MM.1S (cell line): ENCODE results near the gene ACOT6.
"Not testable (repeated sequence)": the region's sequence is repeated elsewhere in the genome, so short reads cannot be mapped to it uniquely, and the experiment has no call there.

Source experiments
- DNase-seq: peaks from one replicate; pipeline ENCODE4 v3.0.0-alpha.2; 2015
- H2AFZ ChIP-seq: fragments of 300-600 bp; sonication (generic); 2 replicates; pipeline ENCODE4 v1.6.0; 2016; ENCODE audit warnings: antibody characterized with exemption, low read length
- H3F3A ChIP-seq: fragments of 300-600 bp; sonication (generic); 2 replicates; pipeline ENCODE4 v1.6.1; 2016; ENCODE audit warnings: mild to moderate bottlenecking, antibody characterized with exemption, low read length, moderate library complexity, mixed read lengths; ENCODE audit not compliant: insufficient read depth
- H3K27ac ChIP-seq: fragments of 300-600 bp; sonication (generic); 2 replicates; pipeline ENCODE4 v1.5.1; 2016; ENCODE audit warnings: mild to moderate bottlenecking, low read length
- H3K27me3 ChIP-seq: fragments of 300-600 bp; sonication (generic); replicated peaks from 2 replicates; pipeline ENCODE4 v1.6.0; 2016; ENCODE audit warnings: low read length; ENCODE audit not compliant: insufficient read depth
- H3K36me3 ChIP-seq: fragments of 300-600 bp; sonication (generic); replicated peaks from 2 replicates; pipeline ENCODE4 v1.6.1; 2016; ENCODE audit warnings: mild to moderate bottlenecking, low read length, mixed read lengths; ENCODE audit not compliant: insufficient read depth
- H3K4me1 ChIP-seq: fragments of 300-600 bp; sonication (generic); 2 replicates; pipeline ENCODE4 v1.6.1; 2016; ENCODE audit warnings: low read length, mixed read lengths
- H3K4me2 ChIP-seq: fragments of 300-600 bp; sonication (generic); 2 replicates; pipeline ENCODE4 v1.6.0; 2016; ENCODE audit warnings: low read depth, low read length
- H3K4me3 ChIP-seq: fragments of 300-600 bp; sonication (generic); 2 replicates; pipeline ENCODE4 v1.5.1; 2016; ENCODE audit warnings: low read length, mixed read lengths
- H3K79me2 ChIP-seq: fragments of 300-600 bp; sonication (generic); 2 replicates; pipeline ENCODE4 v1.6.1; 2016; ENCODE audit warnings: mixed run types, low read length, mixed read lengths
- H3K9ac ChIP-seq: fragments of 300-600 bp; sonication (generic); 2 replicates; pipeline ENCODE4 v1.6.1; 2016; ENCODE audit warnings: low read length, mixed read lengths
- H3K9me2 ChIP-seq: fragments of 300-600 bp; sonication (generic); replicated peaks from 2 replicates; pipeline ENCODE4 v1.6.1; 2016; ENCODE audit warnings: mild to moderate bottlenecking, low read length, mixed read lengths; ENCODE audit not compliant: insufficient read depth
- H3K9me3 ChIP-seq: fragments of 300-600 bp; sonication (generic); replicated peaks from 2 replicates; pipeline ENCODE4 v1.6.1; 2016; ENCODE audit warnings: mild to moderate bottlenecking, low read length, mixed read lengths; ENCODE audit not compliant: insufficient read depth
- H4K20me1 ChIP-seq: fragments of 300-600 bp; sonication (generic); 2 replicates; pipeline ENCODE4 v1.6.1; 2016; ENCODE audit warnings: mild to moderate bottlenecking, low read length, moderate library complexity, mixed read lengths; ENCODE audit not compliant: insufficient read depth
- CTCF ChIP-seq: fragments of 300-600 bp; sonication (generic); IDR thresholded peaks from 2 replicates; pipeline ENCODE4 v1.5.1; 2016; ENCODE audit warnings: antibody characterized with exemption, low read length, mixed read lengths
- EZH2 ChIP-seq: fragments of 300-600 bp; sonication (generic); optimal IDR thresholded peaks from 2 replicates; pipeline ENCODE3; 2017; ENCODE audit warnings: low read depth, mild to moderate bottlenecking, antibody characterized with exemption, low read length, mixed read lengths
- EZH2phosphoT487 ChIP-seq: fragments of 300-600 bp; sonication (generic); IDR thresholded peaks from 2 replicates; pipeline ENCODE4 v1.6.1; 2018; ENCODE audit warnings: antibody characterized with exemption, low read length

The ACOT6 gene

GRCh38 chr14:73567951-73568885 lies 44.1 kb upstream of the ACOT6 start:
- H3K4me2 ChIP-seq, result no peak overlapping the region
- no peaks in the 10 kb centered on the region for H3F3A ChIP-seq
- TF ChIP-seq EZH2phosphoT487 (no peak), EZH2 (no peak), CTCF (no peak)
- H3K79me2 ChIP-seq, result no peaks in the 10 kb centered on the region
- no peak for DNase-seq
- no peaks in the 10 kb centered on the region for H3K36me3 ChIP-seq
- no peaks in the 10 kb centered on the region for H3K4me1 ChIP-seq
- H3K27ac ChIP-seq, result no peak overlapping the region
- no peak overlapping the region for H3K4me3 ChIP-seq
- H3K27me3 ChIP-seq, result no peaks in the 10 kb centered on the region
- H3K9me2 ChIP-seq, result no peaks in the 10 kb centered on the region
- H3K9ac ChIP-seq, result no peak overlapping the region
- no peaks in the 10 kb centered on the region for H4K20me1 ChIP-seq
- H2AFZ ChIP-seq, result no peak overlapping the region
- no peaks in the 10 kb centered on the region for H3K9me3 ChIP-seq

- H3K9me3 ChIP-seq, H3K4me3 ChIP-seq, H4K20me1 ChIP-seq, H3K9me2 ChIP-seq, H3K4me1 ChIP-seq, H2AFZ ChIP-seq, H3K27me3 ChIP-seq, H3K79me2 ChIP-seq, H3K9ac ChIP-seq, H3F3A ChIP-seq, DNase-seq, H3K4me2 ChIP-seq, H3K27ac ChIP-seq, H3K36me3 ChIP-seq: not testable (repeated sequence)
Measured at GRCh38 chr14:73568886-73569184, 43.5 kb upstream of the ACOT6 start.

GRCh38 chr14:73569185-73569958 lies 42.9 kb upstream of the ACOT6 start, which contains the start of gene ACOT2:
TSS of gene ACOT2 (plus strand) at chr14:73569213. CDS start at chr14:73569241, 28 bp downstream.
- not testable (repeated sequence) for H3K4me1 ChIP-seq, H3F3A ChIP-seq, H3K9me3 ChIP-seq, H3K36me3 ChIP-seq, DNase-seq, H3K9ac ChIP-seq, H3K27ac ChIP-seq, H3K79me2 ChIP-seq, H3K4me2 ChIP-seq, H3K27me3 ChIP-seq, H4K20me1 ChIP-seq, H3K9me2 ChIP-seq, H3K4me3 ChIP-seq, H2AFZ ChIP-seq

- not testable (repeated sequence) for H2AFZ ChIP-seq, H3F3A ChIP-seq, H3K79me2 ChIP-seq, H3K9me2 ChIP-seq, H3K36me3 ChIP-seq, H4K20me1 ChIP-seq, H3K4me1 ChIP-seq, DNase-seq, H3K9me3 ChIP-seq, H3K27me3 ChIP-seq, H3K27ac ChIP-seq, H3K4me3 ChIP-seq, H3K4me2 ChIP-seq, H3K9ac ChIP-seq
- TF ChIP-seq CTCF, result peak; percentile 26
Measured at GRCh38 chr14:73570913-73571312, 41.4 kb upstream of the ACOT6 start.

GRCh38 chr14:73573034-73573433 lies 39.3 kb upstream of the ACOT6 start:
- not testable (repeated sequence) for H3K79me2 ChIP-seq, H3K27ac ChIP-seq, H3K4me2 ChIP-seq

GRCh38 chr14:73573740-73574139 lies 38.6 kb upstream of the ACOT6 start:
- not testable (repeated sequence) for H3K9ac ChIP-seq, H3K36me3 ChIP-seq, H3K4me2 ChIP-seq, H3K9me3 ChIP-seq, H3F3A ChIP-seq, H3K9me2 ChIP-seq, H2AFZ ChIP-seq, H3K4me1 ChIP-seq, H3K79me2 ChIP-seq, H3K27me3 ChIP-seq, H4K20me1 ChIP-seq, H3K27ac ChIP-seq, H3K4me3 ChIP-seq, DNase-seq

More at GRCh38 chr14:73573034-73573433, 39.3 kb upstream of the ACOT6 start:
- H2AFZ ChIP-seq, H3K36me3 ChIP-seq, H3F3A ChIP-seq, H3K9ac ChIP-seq, H3K4me3 ChIP-seq, H4K20me1 ChIP-seq, H3K9me3 ChIP-seq, DNase-seq, H3K9me2 ChIP-seq, H3K27me3 ChIP-seq, H3K4me1 ChIP-seq: not testable (repeated sequence)
